LNCAP (cell line): Measurements from ENCODE around the gene NEURL3.

ENCODE experiments used
- TF ChIP-seq, protein P1 (sequence below): fragments of 450-650 bp; IDR thresholded peaks from 2 replicates; pipeline ENCODE4 v1.5.1; 2017; ENCODE audit warnings: mild to moderate bottlenecking

Gene NEURL3

DNA sequence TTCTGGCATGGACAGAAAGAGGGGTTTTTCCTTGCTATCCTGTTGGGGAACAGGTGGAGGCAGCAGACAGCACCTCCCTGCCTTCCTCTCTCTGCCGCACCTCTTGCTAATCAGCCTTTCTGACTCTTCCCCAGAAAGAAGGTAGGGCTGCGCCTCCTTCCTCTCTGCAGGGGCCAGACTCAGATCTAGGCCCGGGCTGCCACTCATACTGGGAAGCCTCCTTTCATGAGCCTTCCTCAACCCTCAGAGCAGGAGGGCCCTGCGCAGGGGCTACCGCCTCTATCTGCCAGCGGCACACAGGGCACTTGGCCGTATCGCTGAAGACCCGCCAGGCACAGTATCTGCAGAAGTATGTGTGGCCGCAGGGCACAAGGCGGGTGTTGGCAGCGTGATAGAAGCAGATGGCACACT lies 7.1 kb downstream of the NEURL3 start:
- TF ChIP-seq, protein P1, sequence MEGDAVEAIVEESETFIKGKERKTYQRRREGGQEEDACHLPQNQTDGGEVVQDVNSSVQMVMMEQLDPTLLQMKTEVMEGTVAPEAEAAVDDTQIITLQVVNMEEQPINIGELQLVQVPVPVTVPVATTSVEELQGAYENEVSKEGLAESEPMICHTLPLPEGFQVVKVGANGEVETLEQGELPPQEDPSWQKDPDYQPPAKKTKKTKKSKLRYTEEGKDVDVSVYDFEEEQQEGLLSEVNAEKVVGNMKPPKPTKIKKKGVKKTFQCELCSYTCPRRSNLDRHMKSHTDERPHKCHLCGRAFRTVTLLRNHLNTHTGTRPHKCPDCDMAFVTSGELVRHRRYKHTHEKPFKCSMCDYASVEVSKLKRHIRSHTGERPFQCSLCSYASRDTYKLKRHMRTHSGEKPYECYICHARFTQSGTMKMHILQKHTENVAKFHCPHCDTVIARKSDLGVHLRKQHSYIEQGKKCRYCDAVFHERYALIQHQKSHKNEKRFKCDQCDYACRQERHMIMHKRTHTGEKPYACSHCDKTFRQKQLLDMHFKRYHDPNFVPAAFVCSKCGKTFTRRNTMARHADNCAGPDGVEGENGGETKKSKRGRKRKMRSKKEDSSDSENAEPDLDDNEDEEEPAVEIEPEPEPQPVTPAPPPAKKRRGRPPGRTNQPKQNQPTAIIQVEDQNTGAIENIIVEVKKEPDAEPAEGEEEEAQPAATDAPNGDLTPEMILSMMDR = no peak

DNA sequence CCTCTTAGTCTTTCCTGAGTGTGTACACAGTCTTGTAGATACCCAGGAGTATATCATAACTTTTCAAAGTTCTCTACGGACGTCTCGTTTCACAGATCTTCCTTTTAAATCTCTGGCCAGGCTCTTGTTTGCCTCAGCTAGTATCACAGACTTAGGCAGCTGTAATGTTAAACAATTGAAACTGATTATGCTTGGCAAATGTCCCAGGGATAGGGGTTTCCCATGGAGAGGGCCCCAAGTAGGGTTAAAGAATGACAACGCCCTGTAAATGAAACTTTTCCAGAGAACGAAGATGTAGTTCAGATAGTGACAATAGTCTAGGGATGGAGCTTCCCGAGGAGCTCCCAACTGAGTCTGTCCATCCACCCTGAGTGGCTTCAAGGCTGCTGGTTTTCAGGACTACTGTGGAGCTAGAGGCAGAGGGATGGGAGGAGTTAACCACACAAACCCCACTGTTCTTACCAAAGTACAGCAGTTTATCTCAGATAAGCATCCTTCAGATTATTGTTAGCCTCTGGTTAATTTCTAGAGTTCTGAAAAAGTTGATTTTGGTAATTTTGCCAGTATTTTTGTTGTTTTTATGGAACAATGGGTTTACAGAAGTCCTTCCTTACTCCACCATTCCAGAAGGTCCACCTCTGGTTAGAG lies 9.1 kb downstream of the NEURL3 start:
- TF ChIP-seq, protein P1 = no peak

DNA sequence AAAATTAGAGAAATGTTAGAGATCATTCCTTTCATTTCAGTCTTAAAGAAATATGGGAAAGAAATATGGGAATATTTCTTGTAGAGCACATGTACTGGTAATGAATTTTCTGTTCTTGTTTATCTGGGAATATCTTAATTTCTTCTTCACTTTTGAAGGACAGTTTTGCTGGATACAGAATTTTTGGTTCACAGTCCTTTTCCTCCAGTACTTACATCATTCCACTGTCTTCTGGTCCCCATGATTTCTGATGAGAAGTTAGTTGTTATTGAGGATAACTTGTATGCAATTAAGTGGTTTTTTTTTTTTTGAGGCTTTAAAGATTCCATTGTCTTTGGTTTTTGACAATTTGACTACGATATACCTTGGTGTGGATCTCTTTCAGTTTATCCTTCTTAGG lies 11.0 kb downstream of the NEURL3 start:
- TF ChIP-seq, protein P1 = no peak

DNA sequence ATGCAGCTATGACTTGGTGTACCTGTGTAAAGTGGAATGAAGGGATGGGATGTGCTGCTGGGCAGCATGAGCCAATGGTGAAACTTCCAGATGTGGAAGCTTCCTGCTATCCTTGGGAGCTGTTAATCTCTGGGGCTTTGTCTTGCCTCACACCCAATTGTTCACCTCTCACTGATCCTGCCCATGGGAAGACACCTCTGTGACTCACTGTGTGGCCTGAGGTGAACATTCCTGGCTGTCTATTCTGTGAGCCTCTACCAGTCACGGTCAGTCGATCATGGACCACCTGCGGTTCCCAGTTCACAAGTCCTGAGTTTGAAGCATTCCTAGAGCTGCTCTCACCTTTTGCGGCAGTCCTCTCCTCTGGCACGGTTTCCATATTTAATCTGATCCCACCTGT lies 12.1 kb downstream of the NEURL3 start:
- TF ChIP-seq, protein P1 = no peak

DNA sequence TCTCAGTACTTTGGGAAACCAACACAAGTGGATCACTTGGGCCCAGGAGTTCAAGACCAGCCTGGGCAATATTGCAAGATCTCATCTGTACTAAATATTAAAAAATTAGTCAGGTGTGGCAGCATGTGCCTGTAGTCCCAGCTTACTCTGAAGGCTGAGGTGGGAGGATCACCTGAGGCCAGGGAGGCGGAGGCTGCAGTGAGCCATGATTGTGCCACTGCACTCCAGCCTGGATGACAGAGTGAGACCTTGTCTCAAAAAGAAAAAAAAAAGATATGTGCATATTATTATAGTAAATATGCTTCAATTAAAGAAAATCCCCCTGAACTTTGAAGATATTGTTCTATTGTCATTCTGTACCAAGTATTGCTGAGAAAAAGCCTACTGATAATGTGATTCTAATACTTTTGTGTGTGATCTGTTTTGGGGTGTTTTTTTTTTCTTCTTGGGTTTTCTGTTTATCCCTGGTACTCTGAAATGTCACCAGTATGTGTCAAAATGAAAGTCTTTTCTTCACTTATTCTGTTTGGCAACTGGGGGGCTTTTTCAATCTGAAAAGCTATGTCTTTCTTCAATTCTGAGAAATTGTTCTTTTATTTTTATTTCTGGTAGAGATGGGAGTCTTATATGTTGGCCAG lies 13.2 kb downstream of the NEURL3 start:
- TF ChIP-seq, protein P1 = no peak

DNA sequence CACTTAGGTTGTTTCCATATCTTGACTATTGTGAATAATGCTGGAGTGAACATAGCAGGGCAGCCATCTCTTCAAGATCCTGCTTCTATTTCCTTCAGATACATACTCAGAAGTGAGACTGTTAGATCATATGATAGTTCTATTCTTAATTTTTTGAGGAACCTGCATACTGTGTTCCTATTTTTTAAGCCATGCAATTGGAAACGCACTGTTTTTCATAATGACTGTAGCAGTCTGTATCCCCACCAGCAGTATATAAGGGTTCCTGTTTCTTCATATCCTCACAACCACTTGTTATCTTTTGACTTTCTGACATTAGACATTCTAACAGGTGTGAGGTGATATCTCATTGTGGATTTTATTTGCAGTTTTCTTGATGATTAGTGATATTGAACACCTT lies 15.5 kb downstream of the NEURL3 start:
- TF ChIP-seq, protein P1 = no peak

DNA sequence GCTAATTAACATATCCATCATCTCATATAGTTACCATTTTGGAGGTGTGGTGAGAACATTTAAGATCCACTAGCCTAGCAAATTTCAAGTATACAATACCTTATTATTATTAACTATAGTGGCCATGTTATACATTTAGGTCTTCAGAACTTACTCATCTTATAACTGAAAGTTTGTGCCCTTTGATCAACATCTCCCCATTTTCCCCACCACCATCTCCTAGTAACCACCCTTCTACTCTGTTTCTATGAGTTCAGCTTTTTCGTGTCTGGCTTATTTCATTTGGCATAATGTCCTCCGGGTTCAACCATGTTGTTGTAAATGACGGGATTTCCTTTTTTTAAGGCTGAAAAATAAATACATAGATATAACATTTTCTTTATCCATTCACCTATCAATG lies 15.9 kb downstream of the NEURL3 start:
- TF ChIP-seq, protein P1 = no peak

DNA sequence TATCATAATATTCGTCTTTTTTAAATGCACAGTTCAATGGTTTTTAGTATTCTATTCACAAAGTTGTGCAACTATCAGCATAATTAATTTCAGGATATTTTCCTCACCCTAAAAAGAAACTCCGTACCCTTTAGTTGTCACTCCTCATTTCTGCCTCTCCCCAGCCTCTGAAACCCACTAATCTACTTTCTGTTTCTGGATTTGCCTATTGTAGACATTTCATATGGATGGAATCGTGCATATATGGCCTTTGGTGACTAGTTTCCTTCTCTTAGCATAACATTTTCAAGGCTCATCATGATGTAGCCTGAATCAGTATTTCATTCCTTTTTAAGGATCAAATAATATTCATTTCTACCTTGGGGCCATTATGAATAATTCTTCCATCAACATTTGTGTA lies 18.5 kb downstream of the NEURL3 start:
- TF ChIP-seq, protein P1 = no peak
